Activated T-cell treated with anti-CD3 and anti-CD28 coated beads for 4 hours (primary cell): Measurements from ENCODE around the gene OSBPL7.

Source experiments
- DNase-seq: peaks from one replicate; pipeline ENCODE4 v3.0.0-alpha.2; 2020

The OSBPL7 gene

DNA sequence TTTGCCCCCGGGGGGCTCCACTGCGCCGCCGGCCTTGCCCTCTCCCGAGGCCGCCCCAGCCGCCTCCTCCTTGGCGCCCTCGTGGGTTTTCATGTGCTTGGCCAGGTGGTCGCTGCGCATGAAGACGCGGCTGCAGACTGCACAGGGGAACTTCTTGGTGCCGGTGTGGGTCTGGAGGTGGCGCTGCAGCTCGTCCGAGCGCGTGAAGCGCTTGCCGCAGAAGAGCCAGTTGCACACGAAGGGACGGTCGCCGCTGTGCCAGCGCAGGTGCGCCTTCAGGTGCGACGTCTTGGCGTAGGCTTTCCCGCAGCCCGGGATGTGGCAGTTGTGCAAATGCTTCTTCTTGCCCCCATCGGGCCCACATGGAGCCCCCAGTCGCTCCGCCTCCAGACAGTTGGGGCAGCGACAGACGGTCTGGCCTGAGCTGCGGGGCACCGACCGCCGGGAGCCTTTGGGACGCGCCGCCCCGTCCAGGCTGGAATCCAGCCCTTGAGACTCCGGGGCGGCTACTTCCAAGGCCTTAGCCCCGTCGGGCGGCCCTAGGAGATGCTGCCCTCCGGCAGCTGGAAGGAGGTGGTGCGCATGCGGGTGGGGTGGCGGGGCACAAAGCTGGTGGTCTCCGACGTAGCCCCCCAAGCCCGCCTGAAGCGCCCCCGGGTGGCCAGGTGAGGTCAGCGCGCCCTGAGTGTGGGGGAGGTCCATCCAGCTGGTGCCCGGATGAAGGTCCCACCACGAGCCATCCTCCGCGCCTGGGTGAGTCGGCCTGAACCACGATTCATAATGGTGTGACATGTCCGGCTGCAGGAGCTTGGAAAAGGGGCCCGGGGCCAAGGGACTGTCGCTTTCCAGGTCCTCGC is 26.0 kb upstream of the OSBPL7 start:
- no peak for DNase-seq

DNA sequence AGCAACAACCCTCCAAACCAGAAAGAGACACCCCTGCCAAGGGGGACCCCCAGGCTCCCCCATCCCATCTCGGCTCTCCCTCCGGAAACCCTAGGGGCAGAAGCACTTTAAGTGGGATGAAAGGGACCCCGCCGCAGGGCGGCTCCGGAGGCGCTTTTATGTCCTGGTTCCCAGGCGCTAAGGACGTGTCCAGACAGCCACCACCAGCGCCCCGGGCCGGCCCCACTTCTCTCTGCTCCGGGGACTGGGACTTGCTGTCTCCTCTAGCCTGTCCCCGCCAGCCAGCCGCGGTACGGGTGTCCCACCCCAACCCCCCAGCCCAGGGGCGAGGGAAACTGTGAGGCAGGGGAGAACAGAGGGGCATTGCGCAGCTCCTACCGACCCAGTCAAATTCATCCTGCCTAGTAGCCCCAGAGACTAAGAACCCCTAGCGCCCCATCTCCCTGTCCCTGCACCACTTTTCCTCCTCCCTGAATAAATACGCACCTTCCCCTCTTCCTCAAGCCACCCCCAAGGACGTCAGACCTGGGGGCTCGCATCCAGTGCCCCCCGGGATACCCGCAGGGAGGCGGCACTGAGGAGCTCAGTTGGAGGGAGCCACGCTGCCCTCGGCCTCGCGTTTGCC is 25.2 kb upstream of the OSBPL7 start:
- no peak for DNase-seq

DNA sequence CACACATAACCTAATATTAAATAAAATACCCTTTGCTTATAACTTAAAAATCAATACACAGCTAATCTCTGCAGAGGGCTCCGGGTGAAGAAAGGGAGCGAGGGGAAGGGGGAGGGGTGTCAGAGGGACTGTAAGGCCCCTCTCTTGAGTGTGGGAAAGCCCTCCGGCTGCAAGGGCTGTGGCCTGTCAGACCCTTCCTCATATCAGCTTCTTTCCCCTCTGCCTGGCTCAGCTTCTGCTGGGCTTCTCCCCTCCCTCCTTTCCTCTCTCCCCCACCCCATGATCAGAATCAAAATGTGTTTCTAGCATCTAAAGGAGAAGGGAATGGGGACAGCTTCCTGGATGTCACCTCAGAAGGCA is 24.1 kb upstream of the OSBPL7 start:
- no peak for DNase-seq

DNA sequence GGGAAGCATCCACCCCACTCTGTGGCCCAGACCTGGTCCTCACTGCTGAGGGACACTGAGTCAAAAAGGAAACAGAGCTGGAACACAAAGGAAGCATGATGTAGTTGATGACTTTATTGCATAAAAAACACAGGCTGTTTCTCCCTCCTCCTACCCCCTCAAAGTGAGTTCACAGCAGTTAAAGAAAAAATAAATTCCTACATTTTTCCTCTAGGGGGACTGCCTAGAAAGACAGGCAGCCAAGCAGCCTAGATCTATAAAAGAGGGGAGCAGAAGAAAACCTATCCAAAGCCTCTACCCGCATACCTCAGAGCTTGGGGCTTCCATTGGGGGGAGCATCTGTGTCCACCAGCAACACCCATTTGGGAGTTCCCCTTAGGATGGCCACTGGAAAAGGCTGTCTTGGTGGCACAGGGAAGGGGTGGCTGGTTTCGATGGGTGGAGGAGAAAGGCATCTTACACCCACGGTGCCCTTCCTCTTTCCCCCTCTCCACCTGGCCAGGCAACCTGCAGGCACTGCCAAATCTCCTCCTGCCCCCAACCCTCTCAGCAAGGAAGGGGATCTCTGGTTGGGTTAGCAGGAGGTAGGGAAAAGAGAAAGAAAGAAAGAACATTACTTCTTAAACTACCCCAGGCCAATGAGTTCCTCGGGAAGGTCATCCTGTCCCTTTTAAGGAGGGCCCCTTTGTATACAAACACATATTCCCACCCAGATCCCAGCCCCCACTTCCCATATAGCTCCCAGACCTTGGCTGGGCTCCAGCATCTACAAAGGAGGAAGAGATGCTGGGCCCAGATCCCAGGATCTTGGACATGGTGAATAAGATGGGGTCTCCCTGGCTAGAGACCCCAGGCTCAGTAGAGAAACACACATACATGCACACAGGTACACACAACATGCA is 23.5 kb upstream of the OSBPL7 start:
- DNase-seq, result no peak

DNA sequence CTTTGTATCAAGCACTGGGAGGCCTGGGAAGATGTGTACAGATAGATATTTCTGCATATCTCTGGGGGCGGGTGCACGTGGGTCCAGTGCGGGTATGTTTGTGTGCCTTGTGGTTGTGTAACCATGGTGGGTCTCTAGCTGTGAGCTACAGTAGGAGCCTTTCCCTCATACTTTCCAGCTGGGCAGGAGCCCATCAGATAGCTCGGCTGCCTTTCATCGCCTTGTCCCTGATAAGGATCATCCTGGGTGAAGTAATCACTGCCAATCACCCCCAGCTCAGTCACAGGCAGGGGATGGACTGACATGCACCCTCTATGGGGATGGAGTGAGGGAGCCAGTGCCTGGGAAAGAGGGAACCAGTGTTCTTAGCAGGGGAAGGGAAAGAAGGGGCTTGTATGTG is 22.6 kb upstream of the OSBPL7 start:
- DNase-seq, result no peak

DNA sequence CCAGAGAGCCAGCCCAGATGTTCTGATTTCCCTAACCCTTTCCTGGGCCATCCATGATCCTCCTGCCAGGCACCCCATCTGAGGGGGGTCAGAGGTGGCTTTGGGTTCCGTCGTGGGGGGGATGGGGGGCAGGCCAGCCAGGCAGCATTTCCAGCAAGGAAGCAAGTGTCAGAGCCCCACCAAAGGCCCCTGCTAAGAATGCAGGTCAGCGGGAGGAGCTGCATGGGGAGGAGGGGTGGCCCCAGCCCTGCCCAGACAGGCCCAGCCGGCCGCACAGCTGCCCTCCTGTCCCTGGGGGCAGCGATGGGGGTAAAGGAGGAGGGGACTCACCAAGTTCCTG is 21.8 kb upstream of the OSBPL7 start:
- DNase-seq, result no peak

DNA sequence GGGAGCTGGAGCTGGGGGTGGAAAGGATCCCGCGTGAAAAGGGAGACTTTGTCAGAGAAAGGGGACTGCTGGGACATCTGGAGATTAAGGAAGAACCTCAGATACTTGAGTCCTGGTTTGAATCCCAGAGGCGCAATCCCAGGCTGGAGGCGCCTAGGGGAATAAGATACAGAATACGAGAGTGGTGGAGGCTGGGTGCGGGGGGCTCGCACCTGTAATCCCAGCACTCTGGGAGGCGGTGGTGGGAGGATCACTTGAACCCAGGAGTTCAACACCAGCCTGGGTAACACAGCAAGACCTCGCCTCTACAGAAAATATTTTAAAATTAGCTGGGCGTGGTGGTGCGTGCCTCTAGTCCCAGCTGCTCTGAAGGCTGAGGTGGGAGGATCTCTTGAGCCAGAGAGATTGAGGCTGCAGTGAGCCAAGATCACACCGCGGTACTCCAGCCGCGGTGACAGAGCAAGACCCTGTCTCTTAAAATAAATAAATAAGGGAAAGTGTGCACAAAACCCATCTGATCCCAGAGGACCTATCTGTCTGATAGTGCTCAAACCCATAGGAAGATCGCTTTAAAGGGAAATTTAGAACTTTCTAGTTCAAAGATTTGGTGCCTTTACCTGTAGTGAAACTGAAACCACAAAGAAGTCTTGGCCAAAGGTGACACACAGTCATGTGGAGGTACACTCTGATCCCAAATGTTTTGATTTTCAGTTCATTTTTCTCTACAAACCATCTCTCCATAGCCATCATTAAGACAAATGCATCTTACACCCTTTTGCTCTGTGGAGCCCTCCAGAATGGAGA is 20.1 kb upstream of the OSBPL7 start:
- DNase-seq, result no peak

DNA sequence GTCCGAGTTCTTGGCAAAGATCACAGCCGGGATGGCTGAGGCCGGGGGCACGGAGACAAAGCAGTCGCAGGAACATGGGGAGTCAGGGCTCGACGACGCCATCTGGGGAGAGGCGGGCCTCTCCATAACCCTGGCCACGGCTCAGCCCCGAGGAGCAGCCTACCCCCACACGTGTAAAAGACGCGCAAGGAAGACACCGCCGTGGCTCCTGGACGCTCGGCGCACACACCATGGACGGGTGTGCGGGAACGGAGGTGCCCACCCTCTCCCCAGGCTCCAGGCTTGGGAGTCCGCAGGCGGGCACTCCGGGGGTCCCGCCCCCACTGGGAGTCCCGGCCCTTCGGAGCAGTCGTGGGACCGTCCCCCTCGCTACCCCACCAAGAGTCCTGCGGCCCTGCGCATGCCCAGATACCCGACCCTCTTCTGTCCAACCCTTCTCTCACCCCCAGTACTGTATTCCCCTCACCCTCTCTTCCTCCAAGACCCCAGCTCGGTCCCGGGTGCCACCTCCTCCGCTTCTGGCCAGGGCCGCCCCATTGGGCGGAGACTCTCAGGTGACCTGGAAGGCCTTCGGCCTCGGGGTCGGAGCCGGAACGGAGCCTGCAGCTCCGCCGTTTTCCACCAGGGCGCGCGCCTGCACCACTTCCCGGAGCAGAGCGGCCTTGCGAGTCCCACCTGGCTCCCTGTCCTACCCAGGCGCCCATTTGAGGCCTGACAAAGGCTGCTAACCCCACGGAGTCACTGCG is 19.3 kb upstream of the OSBPL7 start, which contains the start of gene SCRN2:
Gene SCRN2, minus strand, starts transcription at position 532 of the 746 bp plus-strand sequence. Its CDS starts 430 bp downstream, at position 102.
- peak; percentile 77 for DNase-seq

DNA sequence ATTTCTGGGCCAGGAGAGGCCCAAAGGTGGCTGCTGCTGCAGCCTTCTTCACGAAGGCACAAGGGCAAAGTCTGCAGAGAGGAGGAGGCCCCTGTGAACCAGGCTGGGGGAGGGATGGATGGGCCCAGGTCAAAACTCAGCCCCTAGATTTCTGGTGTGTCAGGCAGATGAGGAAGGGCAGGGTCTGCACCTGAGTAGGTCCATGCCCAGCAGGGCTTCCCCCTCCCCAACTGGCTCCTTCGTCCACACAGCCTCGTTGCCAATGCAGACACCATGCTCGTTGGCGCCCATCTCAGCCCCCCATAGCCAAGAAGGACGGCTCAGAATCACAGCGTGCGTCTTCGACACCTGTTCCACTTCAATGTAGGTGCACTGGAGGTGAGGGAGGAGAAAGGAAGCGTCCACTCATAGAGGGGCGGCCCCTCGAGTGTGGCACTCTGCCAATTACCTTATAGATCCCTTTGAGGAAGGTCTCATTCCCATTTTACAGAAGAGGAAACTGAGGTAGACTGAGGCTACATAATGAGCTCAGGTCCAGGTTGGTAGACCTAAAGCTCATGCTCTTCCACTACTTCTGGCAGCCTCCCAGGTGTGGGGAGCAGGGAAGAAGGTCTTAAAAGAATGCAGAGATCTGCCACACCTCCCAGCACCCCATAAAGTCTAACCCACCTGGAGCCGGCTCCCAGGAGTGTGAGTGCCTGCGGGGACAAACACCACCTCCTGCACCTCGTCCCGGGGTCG is 18.6 kb upstream of the OSBPL7 start:
- DNase-seq, result no peak

DNA sequence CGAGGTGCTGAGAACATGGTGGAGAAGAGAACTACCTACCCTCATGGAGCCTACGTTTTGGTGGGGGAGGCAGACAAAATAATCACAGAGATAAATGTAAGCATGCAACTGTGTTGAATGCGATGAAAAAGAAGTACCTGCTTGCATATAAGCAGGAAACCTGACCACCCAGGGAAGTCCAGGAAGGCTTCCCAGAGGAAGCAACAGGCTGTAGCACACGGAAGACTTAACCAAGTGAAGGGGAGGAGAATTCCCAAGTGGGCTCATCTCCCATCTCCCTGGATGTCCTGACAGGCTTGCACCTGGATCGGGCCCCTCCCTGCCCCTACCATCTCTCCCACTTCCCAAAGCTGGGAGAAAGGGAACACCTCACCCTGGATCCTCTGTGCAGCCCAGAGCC is 17.5 kb upstream of the OSBPL7 start:
- DNase-seq, result no peak

DNA sequence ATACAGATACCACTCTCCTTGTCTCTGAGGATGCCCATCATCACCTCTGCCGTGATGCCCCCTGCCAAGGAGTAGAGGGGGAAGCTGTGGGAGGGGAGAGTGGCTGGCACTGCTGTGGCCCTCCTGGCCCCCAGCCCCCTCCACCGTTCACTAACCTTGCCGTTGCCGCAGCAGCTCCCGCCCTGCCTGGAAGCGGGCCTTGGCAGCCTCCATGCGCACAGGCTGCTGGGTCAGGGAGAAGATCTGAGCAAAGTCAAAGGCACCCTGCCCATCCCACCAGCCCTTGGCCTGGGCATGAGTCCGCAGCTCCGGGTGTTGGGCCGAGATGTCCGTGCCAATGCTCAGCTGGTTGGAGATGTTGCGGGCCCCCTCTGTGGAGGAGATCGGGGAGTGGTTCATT is 17.0 kb upstream of the OSBPL7 start:
- no peak for DNase-seq

DNA sequence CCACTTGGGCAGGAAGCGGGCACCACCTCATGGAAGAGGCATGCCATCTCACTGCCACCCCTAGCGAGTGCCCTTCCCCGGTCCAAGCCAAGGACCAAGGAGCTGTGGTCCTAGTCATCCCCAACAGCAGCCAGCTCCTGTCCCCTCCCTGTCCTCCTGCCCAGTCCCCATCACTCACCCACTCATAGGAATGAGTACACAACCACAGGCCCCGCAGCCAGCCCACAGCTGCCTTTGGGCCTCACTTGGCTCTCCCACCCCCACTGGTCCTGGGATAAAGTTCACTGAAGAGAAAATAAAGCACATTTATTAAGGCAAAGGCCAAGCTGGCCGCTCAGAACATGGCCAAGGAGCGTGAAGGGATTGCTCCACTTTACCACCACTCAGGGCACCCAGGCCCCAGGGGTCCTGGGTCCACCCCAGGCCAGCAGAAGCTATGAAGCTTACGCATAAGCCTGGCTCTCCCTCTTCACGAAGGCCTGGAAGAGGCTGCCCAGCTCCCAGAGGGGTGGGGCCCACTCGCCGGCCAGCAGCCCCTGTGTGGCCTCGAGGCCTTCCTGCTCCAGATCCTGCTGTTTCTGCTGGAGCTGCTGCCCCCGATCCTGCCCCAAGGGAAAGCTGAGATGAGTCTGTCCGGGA is 15.9 kb upstream of the OSBPL7 start:
- DNase-seq, result no peak

DNA sequence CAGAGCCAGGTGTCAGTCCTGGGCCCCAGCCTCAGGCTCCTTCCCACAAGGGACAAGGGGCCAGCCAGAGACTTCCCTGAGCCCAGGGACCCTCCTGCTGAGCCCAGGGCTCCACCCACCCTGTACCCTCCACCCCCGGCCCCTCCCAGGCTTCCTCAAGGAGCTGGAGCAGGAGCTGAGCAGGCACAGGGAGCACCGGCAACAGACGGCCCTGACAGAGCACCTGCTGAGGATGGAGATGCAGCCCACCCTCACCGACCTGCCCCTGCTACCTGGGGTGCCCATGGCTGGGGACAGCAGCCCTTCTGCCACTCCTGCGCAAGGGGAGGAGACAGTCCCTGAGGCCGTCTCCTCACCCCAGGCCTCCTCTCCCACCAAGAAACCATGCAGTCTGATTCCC is 15.0 kb upstream of the OSBPL7 start:
- no peak for DNase-seq

DNA sequence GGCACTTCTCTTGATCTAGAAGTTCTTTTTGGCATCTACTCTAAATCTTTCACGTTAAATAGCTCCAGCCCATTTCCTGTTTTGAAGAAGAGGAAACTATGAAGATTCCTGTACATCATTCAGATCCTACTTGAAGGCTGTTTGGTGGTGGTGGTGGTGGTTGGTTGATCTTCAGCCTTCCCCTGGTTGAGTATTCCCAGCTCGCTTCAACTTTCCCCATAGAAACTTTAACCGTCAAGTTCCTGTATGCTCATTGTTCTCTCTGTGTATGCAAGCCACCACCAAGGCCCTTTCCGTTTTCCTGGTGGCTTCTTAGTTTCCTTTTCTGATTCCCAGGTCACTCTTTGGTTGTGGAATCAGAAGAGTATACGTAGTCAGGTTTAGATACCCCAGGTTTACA is 13.2 kb upstream of the OSBPL7 start:
- no peak for DNase-seq

DNA sequence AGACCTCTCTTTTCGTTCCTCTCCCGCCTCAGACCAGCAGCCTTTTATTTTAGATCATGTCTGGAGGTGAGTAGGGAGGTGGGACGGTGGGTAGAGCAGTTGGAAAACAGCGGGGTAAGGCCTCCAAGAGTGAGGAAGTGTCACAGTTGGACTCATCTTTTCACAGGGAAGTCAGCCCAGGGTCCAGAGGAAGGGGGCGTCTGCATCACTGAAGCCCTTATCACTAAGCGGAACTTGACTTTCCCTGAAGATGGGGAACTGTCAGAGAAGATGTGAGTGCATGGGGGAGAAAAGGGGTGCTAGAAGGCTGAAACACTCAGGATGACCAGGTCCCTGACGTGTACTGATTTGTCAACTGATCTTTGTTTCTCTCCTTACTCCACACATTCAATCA is 10.3 kb upstream of the OSBPL7 start:
- no peak for DNase-seq

DNA sequence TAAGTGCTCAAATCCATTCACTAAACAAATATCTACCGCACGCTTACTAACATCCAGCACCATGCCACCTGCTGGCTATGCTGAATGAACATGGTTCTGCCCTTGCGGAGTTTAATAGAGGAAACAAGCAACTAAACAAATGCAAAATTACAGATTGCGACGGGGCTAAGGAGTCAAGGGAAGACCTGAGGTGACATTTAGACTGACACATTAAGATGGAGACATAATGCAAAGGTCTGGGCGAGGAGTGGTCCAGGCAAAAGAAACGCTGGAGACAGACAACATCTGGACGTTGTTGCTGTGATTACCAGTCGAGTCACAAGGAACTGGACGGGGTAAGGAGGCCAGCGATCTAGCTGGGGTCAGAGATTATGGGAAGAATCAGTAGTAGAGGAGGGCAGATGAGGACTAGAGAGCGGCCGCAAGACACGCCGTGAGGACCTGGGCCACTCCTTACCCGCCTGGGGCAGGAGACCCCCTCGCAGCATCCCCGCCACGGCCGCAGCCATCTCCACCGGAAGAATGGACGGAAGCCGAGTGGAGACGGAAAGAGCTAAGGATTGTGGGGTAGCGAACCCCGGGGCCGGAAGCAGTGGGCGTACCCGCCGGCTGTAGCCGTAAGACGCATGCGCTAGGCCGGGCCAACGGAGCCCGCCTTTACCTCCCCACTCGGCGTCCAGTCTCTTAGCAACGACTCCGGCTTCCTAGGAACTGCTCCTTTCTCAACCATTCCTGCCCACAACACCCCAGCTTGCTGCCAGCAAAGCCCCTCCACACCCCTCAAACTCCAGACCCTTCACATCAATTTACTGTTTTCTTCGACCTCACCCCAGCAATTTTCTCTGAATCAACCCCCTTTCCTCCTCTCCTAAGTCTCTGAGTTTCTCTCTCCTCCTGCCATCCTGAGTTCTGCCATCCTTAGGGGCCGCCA is 9.7 kb upstream of the OSBPL7 start, which contains the start of the genes LRRC46 and MRPL10:
Gene LRRC46, plus strand, starts transcription at position 668 of the 931 bp plus-strand sequence. CDS start 320 bp downstream, outside the sequence.
Gene MRPL10, minus strand, starts transcription at position 539 of the 931 bp plus-strand sequence. Its CDS starts 30 bp downstream, at position 509.
- peak; percentile 91 for DNase-seq

DNA sequence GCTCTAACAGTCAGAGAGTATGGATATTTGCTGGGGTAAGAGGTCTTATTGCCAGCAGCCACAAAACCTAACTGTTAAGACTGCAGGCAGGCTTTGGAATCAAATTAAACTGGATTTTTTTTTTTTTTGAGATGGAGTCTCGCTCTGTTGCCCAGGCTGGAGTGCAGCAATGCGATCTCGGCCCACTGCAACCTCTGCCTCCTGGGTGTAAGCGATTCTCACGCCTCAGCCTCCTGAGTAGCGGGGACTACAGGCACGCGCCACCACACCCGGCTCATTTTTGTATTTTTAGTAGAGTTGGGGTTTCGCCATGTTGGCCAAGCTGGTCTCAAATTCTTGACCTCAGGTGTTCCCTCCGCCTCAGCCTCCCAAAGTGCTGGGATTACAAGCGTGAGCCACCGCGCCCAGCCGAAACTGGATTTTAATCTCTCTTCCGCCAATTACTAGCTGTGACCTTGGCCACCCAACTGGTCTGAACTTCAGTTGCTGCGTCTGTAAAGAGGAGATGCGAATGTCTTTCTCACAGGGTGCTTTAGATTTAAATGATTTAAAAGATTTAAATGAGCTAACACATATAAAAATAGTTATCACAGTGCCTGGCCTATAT is 8.9 kb upstream of the OSBPL7 start:
- no peak for DNase-seq

DNA sequence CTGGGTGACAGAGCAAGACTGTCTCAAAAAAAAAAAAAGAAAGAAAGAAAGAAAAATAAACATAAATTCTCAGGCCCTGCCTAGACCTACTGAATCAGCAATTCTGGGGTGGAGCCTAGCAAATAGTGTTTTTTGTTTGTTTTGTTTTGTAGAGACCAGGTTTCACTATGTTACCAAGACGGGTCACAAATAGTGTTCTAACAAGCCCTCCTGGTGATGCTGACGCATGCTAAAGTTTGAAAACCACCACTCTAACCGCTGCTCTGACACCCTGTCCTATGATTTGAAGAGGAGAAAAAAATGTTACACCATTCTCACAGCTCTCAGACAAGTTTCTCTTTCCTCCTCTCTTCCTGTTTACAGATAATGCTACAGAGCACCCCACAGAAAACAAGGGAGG is 8.3 kb upstream of the OSBPL7 start:
- no peak for DNase-seq

DNA sequence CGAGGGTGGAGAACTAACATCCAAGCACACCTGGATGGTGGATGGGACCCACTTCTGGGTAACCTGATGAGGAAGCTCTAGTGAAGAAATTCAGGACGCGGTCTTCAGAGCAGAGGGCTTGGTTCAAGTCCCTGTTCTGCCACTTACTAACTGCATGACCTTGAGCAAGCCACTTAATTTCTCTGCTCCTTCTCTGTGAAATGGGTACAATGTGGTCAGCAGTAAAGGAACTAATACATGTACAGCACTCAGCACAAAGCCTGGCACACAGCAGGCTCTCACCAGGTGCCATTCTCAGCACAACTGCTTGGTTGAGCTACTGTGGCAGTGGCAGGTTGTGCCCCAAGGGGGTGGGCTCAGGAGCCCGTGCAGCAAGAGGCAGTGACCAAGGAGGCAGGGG is 1.9 kb upstream of the OSBPL7 start:
- DNase-seq, result no peak
